HCT116 (cell line): ENCODE data around the gene ZBTB7B. TPM values are rescaled to one million over a fixed set of nuclear protein-coding genes. Genes with fewer than 3 reads are reported as not detected.

Experiments used
- ATAC-seq: fragments of 200-7000 bp; cut with Tn5 transposase; 2 replicates; pipeline ENCODE4 v1.9.1; 2020; ENCODE audit warnings: mild to moderate bottlenecking, moderate library complexity
- BruUV-seq: library from RNA; stranded (reverse); fragments of 400-500 nt; replicated peaks from 2 replicates; lab custom pipeline; 2021; lab: Mats Ljungman, UMichigan
- CTCF ChIA-PET: fragments of 300-600 bp; sonication (Branson Sonifier 250); formaldehyde crosslinking; loops from one replicate; lab custom pipeline; 2021; ENCODE audit warnings: antibody characterized with exemption; lab: Charles Lee
- POLR2A ChIA-PET: fragments of 300-600, 350-600 bp; sonication (Branson Sonifier 250); formaldehyde crosslinking; loops from one replicate; lab custom pipeline; 2021; ENCODE audit warnings: antibody characterized with exemption; lab: Charles Lee
- RAD21 ChIA-PET, 2 experiments: fragments of 300-600 bp; sonication (Branson Sonifier 250); formaldehyde crosslinking; loops; one replicate each; lab custom pipeline; 2023; ENCODE audit warnings: low total read pairs in 2 of 2; ENCODE audit not compliant: uncharacterized antibody in 2 of 2, unreplicated experiment in 2 of 2, low non-redundant PET in 1 of 2; lab: Charles Lee
- DNase-seq: peaks from one replicate; pipeline ENCODE4 v3.0.0-alpha.2; 2010; ENCODE audit warnings: low read depth, low spot score
- H2AFZ ChIP-seq: fragments of 200-600 bp; shearing (Covaris generic), sonication (generic); 2 replicates; pipeline ENCODE4 v1.6.1; 2017; ENCODE audit warnings: low read depth, mixed run types, mixed read lengths, antibody characterized with exemption, low read length; ENCODE audit not compliant: poor library complexity, severe bottlenecking
- H3K27ac ChIP-seq: 2 replicates; pipeline ENCODE4 v1.5.1; 2012; ENCODE audit warnings: low read depth, low read length
- H3K27me3 ChIP-seq: fragments of 200-600 bp; sonication (generic); 2 replicates; pipeline ENCODE4 v1.6.1; 2016; ENCODE audit warnings: mixed run types, low read length, mixed read lengths; ENCODE audit not compliant: insufficient read depth
- H3K36me3 ChIP-seq, 2 experiments: fragments of 200-500 bp in 1 of 2; fragments of 200-600 bp in 1 of 2; sonication (Bioruptor generic) in 1 of 2; sonication (generic) in 1 of 2; 2 replicates each; pipeline versions ENCODE4 v1.5.1 to v1.6.1; 2014 to 2016; ENCODE audit warnings: low read length in 2 of 2, inconsistent platforms in 1 of 2, mixed read lengths in 1 of 2, mixed run types in 1 of 2; ENCODE audit not compliant: insufficient read depth in 2 of 2, control insufficient read depth in 1 of 2
- H3K4me1 ChIP-seq, 2 experiments: fragments of 200-600 bp in 1 of 2; sonication (generic) in 1 of 2; 2 replicates each; pipeline versions ENCODE4 v1.5.1 to v1.6.1; 2012 to 2017; ENCODE audit warnings: low read length in 2 of 2, inconsistent platforms in 1 of 2, mild to moderate bottlenecking in 1 of 2, mixed read lengths in 1 of 2, mixed run types in 1 of 2, moderate library complexity in 1 of 2; ENCODE audit not compliant: insufficient read depth in 2 of 2, control insufficient read depth in 1 of 2
- H3K4me2 ChIP-seq: fragments of 200-600 bp; sonication (generic); 2 replicates; pipeline ENCODE4 v1.6.1; 2017; ENCODE audit warnings: mixed run types, low read length, mixed read lengths
- H3K4me3 ChIP-seq, 2 experiments: fragments of 200-600 bp in 1 of 2; sonication (generic) in 1 of 2; replicated peaks in 1 of 2; 2 replicates each; pipeline ENCODE4 v1.5.1; 2011 to 2016; ENCODE audit warnings: low read length in 2 of 2, control low read depth in 1 of 2, low read depth in 1 of 2, mild to moderate bottlenecking in 1 of 2, mixed read lengths in 1 of 2, mixed run types in 1 of 2
- H3K79me2 ChIP-seq: fragments of 200-600 bp; sonication (generic); 2 replicates; pipeline ENCODE4 v1.6.1; 2017; ENCODE audit warnings: mild to moderate bottlenecking, mixed run types, low read length, moderate library complexity, mixed read lengths; ENCODE audit not compliant: insufficient read depth
- H3K9ac ChIP-seq: fragments of 200-600 bp; sonication (generic); 2 replicates; pipeline ENCODE4 v1.6.1; 2016; ENCODE audit warnings: low read length, mixed read lengths
- H3K9me2 ChIP-seq: fragments of 200-600 bp; sonication (generic), shearing (Covaris generic); 2 replicates; pipeline ENCODE4 v1.6.1; 2017; ENCODE audit warnings: mixed run types, mild to moderate bottlenecking, moderate library complexity; ENCODE audit not compliant: insufficient read depth
- H3K9me3 ChIP-seq, 2 experiments: fragments of 200-500 bp in 1 of 2; fragments of 200-600 bp in 1 of 2; sonication (Bioruptor generic) in 1 of 2; sonication (generic) in 1 of 2; 2 replicates each; pipeline ENCODE4 v1.6.1; 2014 to 2017; ENCODE audit warnings: low read length in 2 of 2, mixed read lengths in 2 of 2, inconsistent platforms in 1 of 2, low read depth in 1 of 2, mild to moderate bottlenecking in 1 of 2, mixed run types in 1 of 2, moderate library complexity in 1 of 2; ENCODE audit not compliant: control insufficient read depth in 1 of 2, insufficient read depth in 1 of 2
- H4K20me1 ChIP-seq: fragments of 200-600 bp; sonication (generic), shearing (Covaris generic); 2 replicates; pipeline ENCODE4 v1.6.1; 2017; ENCODE audit warnings: mixed run types, mild to moderate bottlenecking, moderate library complexity; ENCODE audit not compliant: insufficient read depth
- CBX3 ChIP-seq: IDR thresholded peaks from 2 replicates; pipeline ENCODE4 v1.6.1; 2012; ENCODE audit warnings: low read depth
- CTCF ChIP-seq, 3 experiments: fragments of 200-600 bp in 1 of 3; sonication (generic) in 1 of 3; IDR thresholded peaks in 2 of 3; conservative IDR thresholded peaks in 1 of 3; 2 replicates each; pipeline ENCODE4 v1.5.1; 2012 to 2017; ENCODE audit warnings: low read depth in 2 of 3, low read length in 2 of 3, antibody characterized with exemption in 1 of 3, borderline replicate concordance in 1 of 3, control low read depth in 1 of 3, mild to moderate bottlenecking in 1 of 3, mixed read lengths in 1 of 3, mixed run types in 1 of 3, moderate library complexity in 1 of 3; ENCODE audit not compliant: insufficient read depth in 1 of 3
- ELF1 ChIP-seq: IDR thresholded peaks from 2 replicates; pipeline ENCODE4 v1.6.1; 2012; ENCODE audit warnings: low read depth, borderline replicate concordance
- SIN3A ChIP-seq: IDR thresholded peaks from 2 replicates; pipeline ENCODE4 v1.6.1; 2012; ENCODE audit warnings: low read depth
- ZFX ChIP-seq: fragments of 450-650 bp; IDR thresholded peaks from 2 replicates; pipeline ENCODE4 v1.6.1; 2017
- intact Hi-C: fragments of 100-400 bp; cut with micrococcal nuclease; formaldehyde crosslinking; loops from 2 replicates; pipeline ENCODE4 v1.10.0; 2022
- total RNA-seq: library from RNA; stranded (reverse); gene quantifications from one replicate; pipeline ENCODE4 v1.2.1, GENCODE V29; 2021; ENCODE audit not compliant: unreplicated experiment

ZBTB7B gene
- total RNA-seq, 1 experiment from 2014 or later: 57.0 TPM

DNA sequence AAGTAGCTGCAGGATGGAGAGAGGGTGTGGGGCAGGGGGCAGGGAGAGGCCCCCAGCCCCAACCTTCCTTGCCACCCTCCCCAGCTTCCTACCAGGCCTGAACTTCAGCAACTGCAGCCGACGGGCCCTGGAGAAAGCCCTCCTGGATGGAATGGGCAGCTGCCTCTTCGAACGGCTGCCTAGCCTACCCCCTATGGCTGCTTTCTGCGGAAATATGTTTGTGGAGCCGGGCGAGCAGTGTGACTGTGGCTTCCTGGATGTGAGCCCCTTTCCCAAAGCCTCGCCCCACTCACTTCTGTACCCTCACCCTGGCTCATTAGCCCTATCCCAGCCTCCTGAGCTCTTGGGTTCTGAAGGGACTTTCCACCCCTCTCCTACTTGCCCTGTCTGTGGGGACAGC, 54.5 kb downstream of the ZBTB7B start (continued):
- TF ChIP-seq ELF1 (no peak), SIN3A (no peak), ZFX (no peak)

DNA sequence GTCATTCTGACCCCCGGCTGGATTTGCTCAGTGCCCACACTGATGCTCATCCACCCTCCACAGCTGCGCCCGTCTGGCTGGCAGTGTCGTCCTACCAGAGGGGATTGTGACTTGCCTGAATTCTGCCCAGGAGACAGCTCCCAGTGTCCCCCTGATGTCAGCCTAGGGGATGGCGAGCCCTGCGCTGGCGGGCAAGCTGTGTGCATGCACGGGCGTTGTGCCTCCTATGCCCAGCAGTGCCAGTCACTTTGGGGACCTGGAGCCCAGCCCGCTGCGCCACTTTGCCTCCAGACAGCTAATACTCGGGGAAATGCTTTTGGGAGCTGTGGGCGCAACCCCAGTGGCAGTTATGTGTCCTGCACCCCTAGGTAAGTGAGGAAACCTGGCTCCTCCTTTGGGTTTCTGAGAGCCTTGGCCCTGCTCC, 55.2 kb downstream of the ZBTB7B start:
- H3K4me1 ChIP-seq: peaks cover 12 to 24% of the 10 kb centered on the region in 2 experiments
- RAD21 ChIA-PET: no interaction called here
- CTCF ChIA-PET: interaction anchor here (1.0 to 1.3 kb wide), 2 partner anchors 27 to 65 kb away, joined by 4 read pairs; partner anchors contain the start of gene LENEP
- no peak overlapping the region for H2AFZ ChIP-seq
- no peak overlapping the region for H3K9ac ChIP-seq
- H3K79me2 ChIP-seq: peaks cover 23% of the 10 kb centered on the region; the same call in 1 of the 2 replicates
- no peak overlapping the region for H3K4me2 ChIP-seq
- peaks cover 30 to 42% of the 10 kb centered on the region in 2 experiments for H3K36me3 ChIP-seq
- H3K9me3 ChIP-seq: no peaks in the 10 kb centered on the region
- ATAC-seq (peak; percentile 21; the same call in 1 of the 2 replicates), DNase-seq (no peak)
- BruUV-seq: no TSS peak
- TF ChIP-seq CBX3 (no peak), CTCF (IDR thresholded peaks at IDR 0.05 in 2 of 3, conservative IDR thresholded peaks at IDR 0.05 in 1 of 3; ENCODE audit: borderline replicate concordance in 1 of 3, insufficient read depth in 1 of 3, low read depth in 2 of 3, low read length in 2 of 3) (peak in 2 of 3 experiments; percentile 39 to 55; a peak in 4 of 6 replicates)
- H4K20me1 ChIP-seq: no peaks in the 10 kb centered on the region
- no peaks in the 10 kb centered on the region for H3K27me3 ChIP-seq
- POLR2A ChIA-PET: no interaction called here
- H3K9me2 ChIP-seq: no peaks in the 10 kb centered on the region
- no peak overlapping the region for H3K4me3 ChIP-seq
- intact Hi-C loops: no loop called here
- H3K27ac ChIP-seq: no peak overlapping the region
